ENCODE measurements around the gene TNNI3K.

TNNI3K gene

GRCh38 chr1:74437035-74437434 lies 201.8 kb downstream of the TNNI3K start:
- Histone ChIP-seq H3K36me3 (ENCODE audit: control insufficient read depth in 1 of 2, insufficient read depth in 2 of 2, low read length in 2 of 2) (no peaks in the 10 kb centered on the region), H3K9me3 (ENCODE audit: control insufficient read depth in 1 of 2, low read length in 2 of 2) (no peaks in the 10 kb centered on the region), H3K27ac (ENCODE audit: low read length) (no peak overlapping the region)

GRCh38 chr1:74452035-74452434 lies 216.8 kb downstream of the TNNI3K start:
- Histone ChIP-seq H3K4me3 (ENCODE audit: low read depth in 1 of 2, low read length in 2 of 2) (no peak overlapping the region), H3K27ac (ENCODE audit: low read length) (no peak overlapping the region)

More at GRCh38 chr1:74437035-74437434, 201.8 kb downstream of the TNNI3K start:
- no peak overlapping the region for H3K4me3 ChIP-seq (ENCODE audit: low read depth in 1 of 2, low read length in 2 of 2)
- H3K4me1 ChIP-seq (ENCODE audit: control insufficient read depth in 1 of 2, insufficient read depth in 2 of 2, low read length in 2 of 2) = no peaks in the 10 kb centered on the region
- no peaks in the 10 kb centered on the region for H3K27me3 ChIP-seq (ENCODE audit: low read depth, low read length)

GRCh38 chr1:74453277-74453676 lies 218.1 kb downstream of the TNNI3K start:
- Histone ChIP-seq H3K27ac (ENCODE audit: low read length) (no peak overlapping the region), H3K4me1 (ENCODE audit: control insufficient read depth in 1 of 2, insufficient read depth in 2 of 2, low read length in 2 of 2) (no peaks in the 10 kb centered on the region), H3K4me3 (ENCODE audit: low read depth in 1 of 2, low read length in 2 of 2) (no peak overlapping the region), H3K27me3 (ENCODE audit: low read depth, low read length) (no peaks in the 10 kb centered on the region), H3K9me3 (ENCODE audit: control insufficient read depth in 1 of 2, low read length in 2 of 2) (peaks cover 0 to 2% of the 10 kb centered on the region in 2 donors), H3K36me3 (ENCODE audit: control insufficient read depth in 1 of 2, insufficient read depth in 2 of 2, low read length in 2 of 2) (no peaks in the 10 kb centered on the region)

More at GRCh38 chr1:74452035-74452434, 216.8 kb downstream of the TNNI3K start:
- Histone ChIP-seq H3K9me3 (ENCODE audit: control insufficient read depth in 1 of 2, low read length in 2 of 2) (peaks cover 0 to 2% of the 10 kb centered on the region in 2 donors), H3K27me3 (ENCODE audit: low read depth, low read length) (no peaks in the 10 kb centered on the region), H3K36me3 (ENCODE audit: control insufficient read depth in 1 of 2, insufficient read depth in 2 of 2, low read length in 2 of 2) (no peaks in the 10 kb centered on the region), H3K4me1 (ENCODE audit: control insufficient read depth in 1 of 2, insufficient read depth in 2 of 2, low read length in 2 of 2) (no peaks in the 10 kb centered on the region)

- H3K36me3 ChIP-seq (ENCODE audit: control insufficient read depth in 1 of 2, insufficient read depth in 2 of 2, low read length in 2 of 2) = no peaks in the 10 kb centered on the region
- no peak overlapping the region for H3K4me3 ChIP-seq (ENCODE audit: low read depth in 1 of 2, low read length in 2 of 2)
- H3K27ac ChIP-seq (ENCODE audit: low read length) = no peak overlapping the region
- H3K4me1 ChIP-seq (ENCODE audit: control insufficient read depth in 1 of 2, insufficient read depth in 2 of 2, low read length in 2 of 2) = no peaks in the 10 kb centered on the region
- H3K9me3 ChIP-seq (ENCODE audit: control insufficient read depth in 1 of 2, low read length in 2 of 2) = peaks cover 0 to 2% of the 10 kb centered on the region in 2 donors
- H3K27me3 ChIP-seq (ENCODE audit: low read depth, low read length) = no peaks in the 10 kb centered on the region
These were observed 220.2 kb downstream of the TNNI3K start for GRCh38 chr1:74455390-74455789.

- Histone ChIP-seq H3K4me1 (ENCODE audit: control insufficient read depth in 1 of 2, insufficient read depth in 2 of 2, low read length in 2 of 2) (no peaks in the 10 kb centered on the region), H3K27me3 (ENCODE audit: low read depth, low read length) (no peaks in the 10 kb centered on the region), H3K9me3 (ENCODE audit: control insufficient read depth in 1 of 2, low read length in 2 of 2) (no peaks in the 10 kb centered on the region), H3K36me3 (ENCODE audit: control insufficient read depth in 1 of 2, insufficient read depth in 2 of 2, low read length in 2 of 2) (no peaks in the 10 kb centered on the region), H3K27ac (ENCODE audit: low read length) (no peak overlapping the region), H3K4me3 (ENCODE audit: low read depth in 1 of 2, low read length in 2 of 2) (no peak overlapping the region)
These were observed 222.1 kb downstream of the TNNI3K start for GRCh38 chr1:74457253-74457652.

GRCh38 chr1:74463333-74463988 lies 228.3 kb downstream of the TNNI3K start:
- Histone ChIP-seq H3K27ac (ENCODE audit: low read length) (no peak overlapping the region), H3K9me3 (ENCODE audit: control insufficient read depth in 1 of 2, low read length in 2 of 2) (no peaks in the 10 kb centered on the region), H3K4me1 (ENCODE audit: control insufficient read depth in 1 of 2, insufficient read depth in 2 of 2, low read length in 2 of 2) (no peaks in the 10 kb centered on the region), H3K4me3 (ENCODE audit: low read depth in 1 of 2, low read length in 2 of 2) (no peak overlapping the region), H3K36me3 (ENCODE audit: control insufficient read depth in 1 of 2, insufficient read depth in 2 of 2, low read length in 2 of 2) (no peaks in the 10 kb centered on the region), H3K27me3 (ENCODE audit: low read depth, low read length) (no peaks in the 10 kb centered on the region)

- Histone ChIP-seq H3K4me3 (ENCODE audit: low read depth in 1 of 2, low read length in 2 of 2) (no peak overlapping the region), H3K27me3 (ENCODE audit: low read depth, low read length) (no peaks in the 10 kb centered on the region), H3K4me1 (ENCODE audit: control insufficient read depth in 1 of 2, insufficient read depth in 2 of 2, low read length in 2 of 2) (no peaks in the 10 kb centered on the region), H3K9me3 (ENCODE audit: control insufficient read depth in 1 of 2, low read length in 2 of 2) (no peaks in the 10 kb centered on the region), H3K36me3 (ENCODE audit: control insufficient read depth in 1 of 2, insufficient read depth in 2 of 2, low read length in 2 of 2) (no peaks in the 10 kb centered on the region), H3K27ac (ENCODE audit: low read length) (no peak overlapping the region)
These were observed 228.8 kb downstream of the TNNI3K start for GRCh38 chr1:74464037-74464436.

- H3K4me3 ChIP-seq (ENCODE audit: low read depth in 1 of 2, low read length in 2 of 2) = no peak overlapping the region
- H3K4me1 ChIP-seq (ENCODE audit: control insufficient read depth in 1 of 2, insufficient read depth in 2 of 2, low read length in 2 of 2) = no peaks in the 10 kb centered on the region
- no peak overlapping the region for H3K27ac ChIP-seq (ENCODE audit: low read length)
- H3K36me3 ChIP-seq (ENCODE audit: control insufficient read depth in 1 of 2, insufficient read depth in 2 of 2, low read length in 2 of 2) = no peaks in the 10 kb centered on the region
- no peaks in the 10 kb centered on the region for H3K27me3 ChIP-seq (ENCODE audit: low read depth, low read length)
- H3K9me3 ChIP-seq (ENCODE audit: control insufficient read depth in 1 of 2, low read length in 2 of 2) = no peaks in the 10 kb centered on the region
These were observed 230.1 kb downstream of the TNNI3K start for GRCh38 chr1:74465193-74465681.

GRCh38 chr1:74467786-74468377 lies 232.7 kb downstream of the TNNI3K start:
- Histone ChIP-seq H3K9me3 (ENCODE audit: control insufficient read depth in 1 of 2, low read length in 2 of 2) (no peaks in the 10 kb centered on the region), H3K4me1 (ENCODE audit: control insufficient read depth in 1 of 2, insufficient read depth in 2 of 2, low read length in 2 of 2) (no peaks in the 10 kb centered on the region), H3K4me3 (ENCODE audit: low read depth in 1 of 2, low read length in 2 of 2) (no peak overlapping the region), H3K27me3 (ENCODE audit: low read depth, low read length) (no peaks in the 10 kb centered on the region), H3K27ac (ENCODE audit: low read length) (no peak overlapping the region), H3K36me3 (ENCODE audit: control insufficient read depth in 1 of 2, insufficient read depth in 2 of 2, low read length in 2 of 2) (no peaks in the 10 kb centered on the region)

GRCh38 chr1:74468982-74469603 lies 233.9 kb downstream of the TNNI3K start:
- Histone ChIP-seq H3K4me1 (ENCODE audit: control insufficient read depth in 1 of 2, insufficient read depth in 2 of 2, low read length in 2 of 2) (no peaks in the 10 kb centered on the region), H3K36me3 (ENCODE audit: control insufficient read depth in 1 of 2, insufficient read depth in 2 of 2, low read length in 2 of 2) (no peaks in the 10 kb centered on the region), H3K27me3 (ENCODE audit: low read depth, low read length) (no peaks in the 10 kb centered on the region), H3K27ac (ENCODE audit: low read length) (no peak overlapping the region), H3K4me3 (ENCODE audit: low read depth in 1 of 2, low read length in 2 of 2) (no peak overlapping the region), H3K9me3 (ENCODE audit: control insufficient read depth in 1 of 2, low read length in 2 of 2) (no peaks in the 10 kb centered on the region)

- H3K27me3 ChIP-seq (ENCODE audit: low read depth, low read length) = no peaks in the 10 kb centered on the region
- H3K4me1 ChIP-seq (ENCODE audit: control insufficient read depth in 1 of 2, insufficient read depth in 2 of 2, low read length in 2 of 2) = no peaks in the 10 kb centered on the region
- no peak overlapping the region for H3K4me3 ChIP-seq (ENCODE audit: low read depth in 1 of 2, low read length in 2 of 2)
- H3K36me3 ChIP-seq (ENCODE audit: control insufficient read depth in 1 of 2, insufficient read depth in 2 of 2, low read length in 2 of 2) = no peaks in the 10 kb centered on the region
- H3K9me3 ChIP-seq (ENCODE audit: control insufficient read depth in 1 of 2, low read length in 2 of 2) = no peaks in the 10 kb centered on the region
- H3K27ac ChIP-seq (ENCODE audit: low read length) = no peak overlapping the region
These were observed 235.1 kb downstream of the TNNI3K start for GRCh38 chr1:74470251-74470650.

Data from muscle layer of duodenum (tissue), 2 donors.